AG09309 (cell line): Measurements from ENCODE around the gene ACACA.
"Not testable (repeated sequence)": the region's sequence is repeated elsewhere in the genome, so short reads cannot be mapped to it uniquely, and the experiment has no call there.

Source experiments
- DNase-seq: peaks from one replicate; pipeline ENCODE4 v3.0.0-alpha.2; 2010; ENCODE audit warnings: low read depth
- H3K4me3 ChIP-seq: 2 replicates; pipeline ENCODE4 v1.5.1; 2011; ENCODE audit warnings: mild to moderate bottlenecking, low read depth, low read length, moderate library complexity; ENCODE audit not compliant: control insufficient read depth
- CTCF ChIP-seq: IDR thresholded peaks from 2 replicates; pipeline ENCODE4 v1.5.1; 2011; ENCODE audit warnings: mild to moderate bottlenecking, low read depth, low read length, inconsistent platforms; ENCODE audit not compliant: insufficient read depth, control insufficient read depth; ENCODE audit errors: missing control alignments

ACACA gene

DNA sequence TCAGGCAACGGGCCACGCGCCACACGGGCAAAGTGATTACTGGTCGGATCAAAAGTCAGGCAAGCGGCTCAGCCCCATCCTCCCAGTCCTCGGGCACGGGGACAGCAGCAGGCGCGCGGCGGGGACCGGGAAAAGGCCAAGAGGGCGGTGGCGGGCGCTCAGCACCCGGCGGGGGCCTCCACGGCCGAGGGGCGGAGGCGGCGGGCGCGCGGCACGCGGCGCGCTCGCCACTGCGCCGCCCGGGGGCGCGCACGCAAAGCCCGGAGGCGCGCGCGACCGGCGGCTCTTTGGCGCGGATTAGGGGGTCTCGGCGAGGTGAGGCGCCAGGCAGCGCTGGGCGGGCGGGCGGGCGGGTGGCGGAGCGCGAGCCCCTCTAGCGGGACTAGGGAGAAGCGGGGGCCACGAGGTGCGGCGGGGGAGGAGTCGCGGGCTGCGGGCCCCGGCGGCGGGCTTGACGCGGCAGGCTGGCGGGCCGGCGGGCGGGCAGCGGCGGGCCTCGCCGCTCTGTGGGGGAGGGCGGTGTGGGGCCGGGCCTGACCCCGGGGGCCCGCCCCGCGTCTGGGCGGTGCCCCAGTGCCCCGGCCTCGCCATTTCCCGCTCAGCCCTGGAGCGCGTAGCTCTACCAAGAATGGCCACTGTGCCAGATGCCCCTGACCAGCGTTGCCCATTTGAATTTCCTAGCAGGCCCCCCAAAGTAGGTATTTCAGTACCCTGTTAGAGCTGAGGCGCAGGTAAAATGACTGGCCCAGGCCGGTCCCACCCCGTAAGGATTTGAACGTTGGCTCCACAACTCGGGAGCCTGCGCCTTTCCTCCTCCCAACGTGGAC lies at the start of gene ACACA, which contains the start of gene TADA2A:
TSS of gene ACACA (minus strand) at position 202 of the 827 bp plus-strand sequence. CDS start 537 bp downstream, outside the sequence.
TSS of gene TADA2A (plus strand) at position 252 of the 827 bp plus-strand sequence. CDS start 4,480 bp downstream, outside the sequence.
- H3K4me3 ChIP-seq = peak within 1 kb of the TSS; percentile 86
- DNase-seq = no peak
- TF ChIP-seq CTCF = no peak

DNA sequence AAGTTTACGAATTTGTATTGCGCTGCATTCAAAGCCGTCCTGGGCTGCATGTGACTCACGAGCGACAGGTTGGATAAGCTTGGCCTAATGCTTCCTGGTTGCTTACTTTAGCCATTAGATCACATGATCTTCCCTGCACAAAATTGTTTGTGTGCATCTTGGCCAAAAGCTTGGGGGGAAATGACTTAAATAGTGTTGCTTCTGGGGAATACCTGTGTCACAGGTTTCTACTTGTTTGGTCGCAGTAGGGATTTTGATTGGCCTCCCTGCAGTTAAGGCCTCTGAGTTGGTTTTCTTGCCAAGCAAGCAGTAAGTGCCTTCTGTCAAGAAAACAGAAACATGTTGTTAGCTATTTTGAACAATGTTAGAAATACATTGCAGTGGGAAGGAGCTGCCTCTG lies 43.5 kb upstream of the ACACA start:
- no peak overlapping the region for H3K4me3 ChIP-seq
- DNase-seq = no peak
- no peak for TF ChIP-seq CTCF

DNA sequence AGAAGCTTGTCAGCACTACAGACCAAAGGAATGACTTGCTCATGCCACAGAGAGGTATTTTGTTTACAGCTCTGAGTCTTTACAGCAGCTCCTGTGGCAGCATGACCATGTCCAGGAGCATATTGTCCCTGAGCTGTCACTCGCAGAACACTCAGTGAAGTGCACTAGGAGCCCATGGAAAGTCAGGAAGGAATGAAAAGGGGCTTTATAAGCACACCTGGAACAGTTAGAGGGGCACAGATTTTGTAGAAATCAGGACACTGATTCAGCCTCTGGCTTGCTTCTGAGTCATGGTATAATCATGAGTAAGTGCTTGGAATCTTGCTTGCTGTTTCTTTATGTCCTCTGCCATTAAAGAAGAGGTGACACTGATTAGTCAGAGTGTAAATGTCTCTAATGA lies 41.0 kb upstream of the ACACA start:
- no peak overlapping the region for H3K4me3 ChIP-seq
- TF ChIP-seq CTCF = no peak
- DNase-seq = no peak

GRCh38 chr17:37446027-37446426 lies 39.4 kb upstream of the ACACA start:
- TF ChIP-seq CTCF = no peak
- no peak overlapping the region for H3K4me3 ChIP-seq
- DNase-seq = no peak

GRCh38 chr17:37441369-37442014 lies 34.9 kb upstream of the ACACA start:
- not testable (repeated sequence) for H3K4me3 ChIP-seq, DNase-seq

DNA sequence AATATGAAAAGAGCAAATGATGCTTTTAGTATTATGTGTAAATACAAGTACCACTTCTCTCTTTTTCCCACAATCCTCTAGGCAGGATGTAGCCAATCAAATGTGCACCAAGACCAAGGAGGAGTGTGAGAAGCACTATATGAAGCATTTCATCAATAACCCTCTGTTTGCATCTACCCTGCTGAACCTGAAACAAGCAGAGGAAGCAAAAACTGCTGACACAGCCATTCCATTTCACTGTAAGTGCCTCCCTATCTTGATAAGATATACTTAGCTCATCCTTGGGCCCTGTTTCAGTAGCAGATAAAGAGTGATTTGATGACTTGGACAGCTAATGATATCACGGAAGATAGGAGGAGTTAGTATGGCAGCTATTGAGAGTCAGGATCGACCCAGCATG lies 33.8 kb upstream of the ACACA start:
- no peak for DNase-seq
- TF ChIP-seq CTCF = no peak
- no peak overlapping the region for H3K4me3 ChIP-seq

DNA sequence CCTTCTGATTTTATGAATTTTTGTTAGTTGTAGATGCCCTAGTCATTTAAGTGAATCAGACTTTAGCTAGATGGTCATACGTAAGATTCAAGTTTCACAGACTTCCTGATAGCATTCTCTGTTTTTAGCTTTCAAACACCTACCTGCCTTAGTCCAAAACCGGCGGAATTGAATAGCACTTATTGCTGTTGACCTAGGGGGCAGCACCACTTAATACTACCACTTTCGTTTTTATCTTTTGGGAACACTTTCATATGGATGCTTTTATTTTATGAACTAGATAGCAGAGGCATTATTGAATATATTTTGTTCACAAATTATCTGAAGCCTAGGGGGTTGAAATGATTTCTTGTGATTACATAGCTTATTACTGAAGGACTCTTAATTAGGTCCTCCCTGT lies 31.5 kb upstream of the ACACA start:
- DNase-seq = no peak
- peak; percentile 15 for TF ChIP-seq CTCF
- no peak overlapping the region for H3K4me3 ChIP-seq
